Panc1 (cell line): ENCODE data around the gene SOX18.

Experiments
- POLR2AphosphoS5 ChIP-seq: IDR thresholded peaks from 2 replicates; pipeline ENCODE4 v1.6.1; 2012; ENCODE audit warnings: mild to moderate bottlenecking, low read depth, low read length, moderate library complexity
- SIN3A ChIP-seq: IDR thresholded peaks from 2 replicates; pipeline ENCODE4 v1.6.1; 2012; ENCODE audit warnings: low read depth, mild to moderate bottlenecking, low read length, moderate library complexity, borderline replicate concordance; ENCODE audit not compliant: insufficient read depth
- TF ChIP-seq, protein P1 (sequence below): fragments of 450-650 bp; IDR thresholded peaks from 2 replicates; pipeline ENCODE4 v1.5.1; 2017; ENCODE audit warnings: mild to moderate bottlenecking

DNA sequence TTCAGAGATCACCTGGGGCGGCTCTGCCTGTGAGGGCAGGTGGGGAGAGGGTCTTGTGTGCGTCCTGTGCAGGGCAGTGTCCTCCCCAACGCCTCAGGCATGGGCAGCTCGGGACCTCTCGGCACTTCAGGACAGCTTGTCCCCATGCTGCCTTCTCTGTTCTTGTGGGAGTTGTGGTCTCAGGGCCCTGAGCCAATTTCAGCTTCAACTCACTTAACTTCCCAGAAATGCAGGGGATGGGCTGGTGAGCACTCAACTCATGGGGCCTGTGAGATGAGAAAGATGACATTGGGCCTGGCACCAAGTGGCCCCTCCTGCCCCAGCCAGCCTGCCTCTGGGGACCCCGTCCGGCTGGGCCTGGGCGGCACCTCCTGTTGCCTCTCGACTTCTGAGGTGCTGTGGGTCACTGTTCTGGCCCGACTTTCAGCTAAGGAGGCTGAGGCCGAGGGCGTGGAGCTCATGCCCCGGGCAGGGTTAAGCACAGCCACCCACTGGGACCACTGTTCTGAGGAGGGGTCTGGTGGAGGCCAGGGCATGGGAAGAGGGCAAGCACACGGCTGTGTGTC is 23.1 kb upstream of the SOX18 start:
- TF ChIP-seq, protein P1, sequence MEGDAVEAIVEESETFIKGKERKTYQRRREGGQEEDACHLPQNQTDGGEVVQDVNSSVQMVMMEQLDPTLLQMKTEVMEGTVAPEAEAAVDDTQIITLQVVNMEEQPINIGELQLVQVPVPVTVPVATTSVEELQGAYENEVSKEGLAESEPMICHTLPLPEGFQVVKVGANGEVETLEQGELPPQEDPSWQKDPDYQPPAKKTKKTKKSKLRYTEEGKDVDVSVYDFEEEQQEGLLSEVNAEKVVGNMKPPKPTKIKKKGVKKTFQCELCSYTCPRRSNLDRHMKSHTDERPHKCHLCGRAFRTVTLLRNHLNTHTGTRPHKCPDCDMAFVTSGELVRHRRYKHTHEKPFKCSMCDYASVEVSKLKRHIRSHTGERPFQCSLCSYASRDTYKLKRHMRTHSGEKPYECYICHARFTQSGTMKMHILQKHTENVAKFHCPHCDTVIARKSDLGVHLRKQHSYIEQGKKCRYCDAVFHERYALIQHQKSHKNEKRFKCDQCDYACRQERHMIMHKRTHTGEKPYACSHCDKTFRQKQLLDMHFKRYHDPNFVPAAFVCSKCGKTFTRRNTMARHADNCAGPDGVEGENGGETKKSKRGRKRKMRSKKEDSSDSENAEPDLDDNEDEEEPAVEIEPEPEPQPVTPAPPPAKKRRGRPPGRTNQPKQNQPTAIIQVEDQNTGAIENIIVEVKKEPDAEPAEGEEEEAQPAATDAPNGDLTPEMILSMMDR, result no peak
- TF ChIP-seq POLR2AphosphoS5 (no peak), SIN3A (no peak)
